Mesenchymal stem cell (in vitro differentiated cells and primary cell): ENCODE measurements around the gene TGFBR1.

Source experiments
- DNase-seq: peaks from one replicate; pipeline ENCODE4 v3.0.0-alpha.2; 2013
- H2AFZ ChIP-seq: one replicate; pipeline ENCODE4 v1.6.1; 2013; ENCODE audit warnings: low read depth, mild to moderate bottlenecking, control low read depth, inconsistent platforms, low read length, moderate library complexity
- H2AK5ac ChIP-seq: 2 replicates; pipeline ENCODE4 v1.6.1; 2013; ENCODE audit warnings: low read length, moderate library complexity, mild to moderate bottlenecking, inconsistent platforms; ENCODE audit not compliant: severe bottlenecking
- H2BK120ac ChIP-seq: one replicate; pipeline ENCODE4 v1.6.1; 2013; ENCODE audit warnings: low read depth, mild to moderate bottlenecking, inconsistent platforms, low read length, moderate library complexity
- H2BK12ac ChIP-seq, 2 experiments: one replicate each; pipeline ENCODE4 v1.6.1; 2013; ENCODE audit warnings: inconsistent platforms in 2 of 2, low read length in 2 of 2, mild to moderate bottlenecking in 2 of 2, moderate library complexity in 2 of 2, control low read depth in 1 of 2
- H2BK15ac ChIP-seq: one replicate; pipeline ENCODE4 v1.6.1; 2013; ENCODE audit warnings: mild to moderate bottlenecking, low read depth, inconsistent platforms; ENCODE audit not compliant: poor library complexity, severe bottlenecking
- H2BK5ac ChIP-seq: 2 replicates; pipeline ENCODE4 v1.6.1; 2013; ENCODE audit warnings: low read depth, mild to moderate bottlenecking, low read length, control low read depth, inconsistent platforms; ENCODE audit not compliant: poor library complexity, severe bottlenecking
- H3K14ac ChIP-seq, 2 experiments: one replicate each; pipeline ENCODE4 v1.6.1; 2013; ENCODE audit warnings: inconsistent platforms in 2 of 2, low read length in 2 of 2, control low read depth in 1 of 2, mild to moderate bottlenecking in 1 of 2, moderate library complexity in 1 of 2
- H3K18ac ChIP-seq, 2 experiments: one replicate each; pipeline ENCODE4 v1.6.1; 2013; ENCODE audit warnings: inconsistent platforms in 2 of 2, low read length in 2 of 2, control low read depth in 1 of 2, low read depth in 1 of 2, mild to moderate bottlenecking in 1 of 2
- H3K23ac ChIP-seq, 2 experiments: one replicate each; pipeline ENCODE4 v1.6.1; 2013; ENCODE audit warnings: inconsistent platforms in 2 of 2, low read length in 2 of 2, mild to moderate bottlenecking in 2 of 2, moderate library complexity in 2 of 2, control low read depth in 1 of 2
- H3K27ac ChIP-seq: 2 replicates; pipeline ENCODE4 v1.5.1; 2013; ENCODE audit warnings: mild to moderate bottlenecking, moderate library complexity, low read length, control low read depth, inconsistent platforms; ENCODE audit not compliant: poor library complexity, severe bottlenecking
- H3K27me3 ChIP-seq, 2 experiments: 2 replicates each; pipeline versions ENCODE4 v1.6.1 to v1.7.0; 2013; ENCODE audit warnings: low read length in 2 of 2, mild to moderate bottlenecking in 2 of 2, moderate library complexity in 2 of 2, control low read depth in 1 of 2, inconsistent platforms in 1 of 2; ENCODE audit not compliant: control insufficient read depth in 1 of 2, insufficient read depth in 1 of 2
- H3K36me3 ChIP-seq, 2 experiments: 2 replicates each; pipeline versions ENCODE4 v1.6.1 to v1.7.0; 2013; ENCODE audit warnings: low read length in 2 of 2, control low read depth in 1 of 2, inconsistent platforms in 1 of 2, low read depth in 1 of 2, mild to moderate bottlenecking in 1 of 2; ENCODE audit not compliant: insufficient read depth in 2 of 2, control insufficient read depth in 1 of 2
- H3K4ac ChIP-seq, 2 experiments: one replicate each; pipeline ENCODE4 v1.6.1; 2013; ENCODE audit warnings: inconsistent platforms in 2 of 2, low read length in 2 of 2, mild to moderate bottlenecking in 2 of 2, moderate library complexity in 2 of 2, control low read depth in 1 of 2, low read depth in 1 of 2
- H3K4me1 ChIP-seq: 2 replicates; pipeline ENCODE4 v1.6.1; 2013; ENCODE audit warnings: low read depth, low read length, control low read depth; ENCODE audit not compliant: control insufficient read depth, insufficient read depth
- H3K4me2 ChIP-seq: 2 replicates; pipeline ENCODE4 v1.6.1; 2013; ENCODE audit warnings: low read length, mild to moderate bottlenecking, inconsistent platforms; ENCODE audit not compliant: poor library complexity, severe bottlenecking
- H3K4me3 ChIP-seq, 2 experiments: 2 replicates each; pipeline versions ENCODE4 v1.5.1 to v1.7.0; 2013; ENCODE audit warnings: low read length in 2 of 2, mild to moderate bottlenecking in 2 of 2, control low read depth in 1 of 2, low read depth in 1 of 2; ENCODE audit not compliant: insufficient read depth in 1 of 2
- H3K79me1 ChIP-seq: replicated peaks from 2 replicates; pipeline ENCODE4 v1.6.1; 2013; ENCODE audit warnings: mild to moderate bottlenecking, control low read depth, low read length, inconsistent platforms; ENCODE audit not compliant: poor library complexity, severe bottlenecking
- H3K9ac ChIP-seq: 2 replicates; pipeline ENCODE4 v1.7.0; 2013; ENCODE audit warnings: mild to moderate bottlenecking, low read length, moderate library complexity
- H3K9me3 ChIP-seq: 2 replicates; pipeline ENCODE4 v1.7.0; 2013; ENCODE audit warnings: mild to moderate bottlenecking, low read length; ENCODE audit not compliant: control insufficient read depth
- H4K8ac ChIP-seq: one replicate; pipeline ENCODE4 v1.6.1; 2013; ENCODE audit warnings: inconsistent platforms, mild to moderate bottlenecking, low read length, moderate library complexity
- H4K91ac ChIP-seq: one replicate; pipeline ENCODE4 v1.6.1; 2013; ENCODE audit warnings: mild to moderate bottlenecking, low read length, inconsistent platforms
- WGBS: methylation state at CpG from one replicate; pipeline ENCODE4 v1.1.7; 2013; ENCODE audit warnings: mixed read lengths; 5-methylcytosine and 5-hydroxymethylcytosine counted together

TGFBR1 gene

DNA sequence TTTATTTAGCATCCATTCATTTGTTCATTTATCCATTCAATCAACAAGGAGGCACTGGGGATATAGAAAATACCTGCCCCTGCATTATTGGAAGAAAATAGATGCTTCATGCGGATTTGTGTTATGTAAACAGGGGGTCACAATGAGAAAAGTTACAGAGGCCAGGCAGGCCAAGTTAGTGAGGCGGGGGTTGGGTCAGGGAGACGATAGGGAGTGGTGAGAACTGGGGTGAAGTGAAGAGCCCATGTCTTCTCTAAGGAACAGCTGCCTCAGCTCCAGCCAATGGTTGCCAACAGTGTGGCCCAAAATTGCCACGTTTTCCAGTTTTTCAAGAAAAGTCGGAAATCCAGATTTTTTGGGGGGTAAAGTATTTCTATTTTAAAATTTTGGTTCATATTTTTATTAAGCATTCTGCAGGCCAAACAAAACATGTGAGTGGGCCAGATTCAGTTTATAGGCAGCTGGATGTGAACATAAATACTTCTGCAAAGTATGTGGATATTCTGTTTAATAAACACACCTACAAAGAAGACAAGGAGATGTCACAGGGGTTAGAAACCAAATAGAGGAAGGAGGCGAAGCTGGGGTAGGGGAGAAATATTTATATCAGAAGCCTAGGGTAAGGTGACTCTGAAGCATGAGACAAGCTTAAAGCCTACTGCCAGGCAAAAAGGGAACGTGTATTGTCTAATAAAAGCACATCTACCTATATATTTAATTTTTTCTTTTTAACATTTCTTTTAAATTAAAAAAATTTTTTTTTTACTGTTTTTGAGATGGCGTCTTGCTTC is 72.9 kb downstream of the TGFBR1 start:
- Histone ChIP-seq H2BK5ac (no peak overlapping the region), H3K4me2 (no peak overlapping the region), H3K4me3 (no peak overlapping the region), H3K4me1 (peaks cover 7% of the 10 kb centered on the region), H3K36me3 (no peaks in the 10 kb centered on the region), H2BK15ac (no peak overlapping the region), H3K79me1 (no peaks in the 10 kb centered on the region), H2AFZ (no peak overlapping the region), H3K9ac (no peak overlapping the region), H2AK5ac (peak overlapping the region; percentile 72), H3K27ac (no peak overlapping the region), H3K9me3 (no peaks in the 10 kb centered on the region), H3K18ac (no peak overlapping the region), H2BK12ac (no peak overlapping the region), H4K8ac (no peak overlapping the region), H3K14ac (no peak overlapping the region), H3K4ac (no peak overlapping the region), H3K23ac (no peak overlapping the region), H2BK120ac (no peak overlapping the region), H4K91ac (no peak overlapping the region), H3K27me3 (peaks cover 0 to 27% of the 10 kb centered on the region in 2 experiments)
- DNase-seq: no peak
- 85% methylated on average over 7 of the region's 8 CpGs for WGBS

DNA sequence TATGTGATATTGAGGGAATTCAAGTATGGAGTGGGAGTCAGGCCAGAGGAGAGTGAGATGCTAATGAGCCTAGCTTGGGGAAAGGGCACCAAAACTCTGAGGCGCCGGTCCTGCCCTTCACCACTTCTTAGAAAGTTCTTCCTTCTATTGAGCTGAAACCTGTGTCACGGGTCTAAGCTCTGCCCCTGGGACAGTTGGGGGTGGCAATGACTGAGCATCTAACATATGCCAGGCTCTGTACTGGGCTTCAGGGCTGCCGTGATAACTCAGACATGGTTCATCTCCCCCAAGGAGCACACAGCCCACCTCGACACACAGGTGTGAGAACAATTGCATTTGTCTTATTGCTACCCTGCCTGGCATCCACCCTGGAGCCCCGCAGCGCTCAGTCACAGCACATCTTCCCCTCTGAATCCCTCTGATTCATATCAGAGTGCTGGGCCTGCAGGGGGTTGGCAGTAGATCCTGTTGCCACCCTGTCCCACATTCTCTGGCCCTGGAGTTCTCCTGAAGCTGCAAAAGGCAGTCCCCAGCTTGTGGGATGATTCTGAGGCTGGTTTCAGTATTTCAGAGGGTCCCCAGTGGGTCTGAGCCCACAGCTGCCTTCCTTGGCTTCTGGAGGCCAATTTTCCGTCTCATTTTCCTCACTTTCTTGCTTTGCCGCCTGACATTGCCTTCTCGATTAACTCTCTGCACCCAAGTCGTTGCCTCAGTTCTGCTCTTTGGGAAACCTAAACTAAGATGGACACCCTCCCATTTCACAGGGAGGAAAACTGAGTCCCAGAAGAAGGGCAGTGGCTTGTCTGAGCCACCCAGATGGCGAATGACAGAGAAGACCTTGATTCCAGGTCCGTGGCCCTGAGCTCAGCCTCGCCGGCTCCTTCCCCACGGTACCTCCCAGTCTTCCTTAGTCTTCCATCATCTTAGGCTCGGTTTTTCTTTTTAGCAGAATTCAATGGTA is 74.3 kb downstream of the TGFBR1 start:
- no peak overlapping the region for H3K4me2 ChIP-seq
- no peak overlapping the region for H2BK5ac ChIP-seq
- H4K8ac ChIP-seq: no peak overlapping the region
- no peak overlapping the region for H2AFZ ChIP-seq
- no peak overlapping the region for H3K23ac ChIP-seq
- H2AK5ac ChIP-seq: no peak overlapping the region
- no peak overlapping the region for H3K14ac ChIP-seq
- H2BK15ac ChIP-seq: no peak overlapping the region
- H3K9ac ChIP-seq: no peak overlapping the region
- H3K4me1 ChIP-seq: peaks cover 9% of the 10 kb centered on the region
- no peaks in the 10 kb centered on the region for H3K36me3 ChIP-seq
- WGBS: 95% methylated on average over 14 of the region's 17 CpGs
- no peak overlapping the region for H3K4me3 ChIP-seq
- H3K18ac ChIP-seq: no peak overlapping the region
- H3K4ac ChIP-seq: no peak overlapping the region
- no peak for DNase-seq
- no peak overlapping the region for H2BK120ac ChIP-seq
- no peak overlapping the region for H2BK12ac ChIP-seq
- peaks cover 0 to 16% of the 10 kb centered on the region in 2 experiments for H3K27me3 ChIP-seq
- H3K79me1 ChIP-seq: no peaks in the 10 kb centered on the region
- H3K9me3 ChIP-seq: no peaks in the 10 kb centered on the region
- H4K91ac ChIP-seq: no peak overlapping the region
- H3K27ac ChIP-seq: no peak overlapping the region

- DNase-seq: no peak
- no peak overlapping the region for H3K27ac ChIP-seq
- no peak overlapping the region for H4K91ac ChIP-seq
- H3K4me2 ChIP-seq: no peak overlapping the region
- H3K9me3 ChIP-seq: no peaks in the 10 kb centered on the region
- peaks cover 14% of the 10 kb centered on the region for H3K4me1 ChIP-seq
- no peak overlapping the region for H4K8ac ChIP-seq
- H3K36me3 ChIP-seq: no peaks in the 10 kb centered on the region
- no peak overlapping the region for H3K23ac ChIP-seq
- H3K18ac ChIP-seq: no peak overlapping the region
- no peaks in the 10 kb centered on the region for H3K79me1 ChIP-seq
- no peak overlapping the region for H3K14ac ChIP-seq
- no peak overlapping the region for H2BK5ac ChIP-seq
- H3K4me3 ChIP-seq: no peak overlapping the region
- no CpG with 5 or more reads among the region's 1 CpG for WGBS
- H2BK12ac ChIP-seq: no peak overlapping the region
- peaks cover 0 to 16% of the 10 kb centered on the region in 2 experiments for H3K27me3 ChIP-seq
- no peak overlapping the region for H2AK5ac ChIP-seq
- H3K9ac ChIP-seq: no peak overlapping the region
- no peak overlapping the region for H2AFZ ChIP-seq
- H2BK120ac ChIP-seq: no peak overlapping the region
- H2BK15ac ChIP-seq: no peak overlapping the region
- no peak overlapping the region for H3K4ac ChIP-seq
Observed at GRCh38 chr9:99180199-99180598, 75.3 kb downstream of the TGFBR1 start.

DNA sequence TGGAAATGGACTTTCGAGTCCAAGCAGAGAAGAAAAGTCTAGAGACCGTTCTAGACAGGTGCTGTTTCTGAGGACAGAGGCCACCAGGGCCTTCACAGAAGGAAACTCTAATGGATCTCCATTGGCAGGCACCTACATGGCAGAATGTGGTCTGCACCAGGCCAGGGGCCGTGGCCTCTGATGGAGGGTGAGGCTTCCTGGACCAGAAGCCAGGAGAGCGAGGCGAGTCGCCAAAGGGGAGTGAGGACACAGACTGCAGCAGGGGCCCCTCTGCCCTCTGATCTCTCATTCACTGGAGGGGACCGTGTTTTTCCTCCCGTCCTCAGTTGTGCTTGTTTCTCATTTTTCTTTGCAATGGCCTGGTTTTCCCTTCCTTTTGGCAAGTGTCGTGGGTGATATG is 75.7 kb downstream of the TGFBR1 start:
- Histone ChIP-seq H3K4me2 (no peak overlapping the region), H2BK120ac (no peak overlapping the region), H3K79me1 (no peaks in the 10 kb centered on the region), H4K91ac (no peak overlapping the region), H3K9me3 (no peaks in the 10 kb centered on the region), H2AFZ (no peak overlapping the region), H3K9ac (no peak overlapping the region), H3K18ac (no peak overlapping the region), H3K23ac (no peak overlapping the region), H4K8ac (no peak overlapping the region), H3K36me3 (no peaks in the 10 kb centered on the region), H3K27me3 (peaks cover 0 to 16% of the 10 kb centered on the region in 2 experiments), H2BK12ac (no peak overlapping the region), H2AK5ac (no peak overlapping the region), H3K4ac (no peak overlapping the region), H3K14ac (no peak overlapping the region), H3K27ac (no peak overlapping the region), H3K4me1 (peaks cover 13% of the 10 kb centered on the region), H2BK5ac (no peak overlapping the region), H3K4me3 (no peak overlapping the region), H2BK15ac (no peak overlapping the region)
- DNase-seq: no peak
- 93% methylated on average over 8 of the region's 9 CpGs for WGBS
